Neural cell (in vitro differentiated cells): Measurements from ENCODE around the gene CYP26B1. TPM values are rescaled to one million over a fixed set of nuclear protein-coding genes. Genes with fewer than 3 reads are reported as not detected.

ENCODE experiments used
- H2AFZ ChIP-seq: fragments of 200-600, 300-800 bp; sonication (generic), shearing (Covaris generic); 2 replicates; pipeline ENCODE4 v1.6.0; 2014; ENCODE audit warnings: low read depth, mild to moderate bottlenecking, antibody characterized with exemption, low read length, moderate library complexity
- H3F3A ChIP-seq: fragments of 200-600 bp; shearing (Covaris generic); 2 replicates; pipeline ENCODE4 v1.6.1; 2016; ENCODE audit warnings: mild to moderate bottlenecking, moderate library complexity, mixed read lengths, antibody characterized with exemption, low read length; ENCODE audit not compliant: insufficient read depth, poor library complexity, severe bottlenecking
- H3K27ac ChIP-seq: fragments of 200-600, 300-800 bp; sonication (generic), shearing (Covaris generic); 2 replicates; pipeline ENCODE4 v1.5.1; 2014; ENCODE audit warnings: mild to moderate bottlenecking, low read length, moderate library complexity
- H3K27me3 ChIP-seq: fragments of 300-800, 200-600 bp; sonication (generic), shearing (Covaris generic); 2 replicates; pipeline ENCODE4 v1.6.0; 2014; ENCODE audit warnings: mild to moderate bottlenecking, low read depth, low read length, moderate library complexity; ENCODE audit not compliant: insufficient read depth
- H3K36me3 ChIP-seq: fragments of 300-800, 200-600 bp; sonication (generic), shearing (Covaris generic); 2 replicates; pipeline ENCODE4 v1.5.1; 2014; ENCODE audit warnings: mild to moderate bottlenecking, antibody characterized with exemption, low read length, moderate library complexity; ENCODE audit not compliant: insufficient read depth
- H3K4me2 ChIP-seq: fragments of 300-800, 200-600 bp; sonication (generic), shearing (Covaris generic); 2 replicates; pipeline ENCODE4 v1.6.0; 2014; ENCODE audit warnings: mild to moderate bottlenecking, low read length
- H3K4me3 ChIP-seq: fragments of 300-800, 200-600 bp; sonication (generic), shearing (Covaris generic); 2 replicates; pipeline ENCODE4 v1.5.1; 2014; ENCODE audit warnings: mild to moderate bottlenecking, low read length, moderate library complexity
- H3K79me2 ChIP-seq: fragments of 200-600 bp; shearing (Covaris generic); replicated peaks from 2 replicates; pipeline ENCODE4 v1.6.0; 2014; ENCODE audit warnings: mild to moderate bottlenecking, low read length, moderate library complexity; ENCODE audit not compliant: insufficient read depth
- H3K9ac ChIP-seq: fragments of 300-800, 200-600 bp; sonication (generic), shearing (Covaris generic); 2 replicates; pipeline ENCODE4 v1.6.1; 2016; ENCODE audit warnings: mild to moderate bottlenecking, low read length, mixed read lengths
- H3K9me2 ChIP-seq: fragments of 200-600 bp; shearing (Covaris generic); 2 replicates; pipeline ENCODE4 v1.6.1; 2016; ENCODE audit warnings: mild to moderate bottlenecking, low read length, mixed read lengths; ENCODE audit not compliant: insufficient read depth
- H3K9me3 ChIP-seq: fragments of 200-600, 300-800 bp; sonication (generic), shearing (Covaris generic); 2 replicates; pipeline ENCODE4 v1.6.1; 2016; ENCODE audit warnings: mild to moderate bottlenecking, mixed run types, low read length, moderate library complexity, mixed read lengths
- H4K20me1 ChIP-seq: fragments of 200-600 bp; shearing (Covaris generic); 2 replicates; pipeline ENCODE4 v1.6.1; 2016; ENCODE audit warnings: mild to moderate bottlenecking, mixed run types; ENCODE audit not compliant: insufficient read depth
- EP300 ChIP-seq: fragments of 450-650 bp; conservative IDR thresholded peaks from 2 replicates; pipeline ENCODE4 v1.6.1; 2014; ENCODE audit warnings: antibody characterized with exemption, mild to moderate bottlenecking, moderate library complexity; ENCODE audit not compliant: poor library complexity, severe bottlenecking
- EZH2 ChIP-seq: fragments of 200-600, 300-800 bp; shearing (Covaris generic), sonication (generic); IDR thresholded peaks from 2 replicates; pipeline ENCODE4 v1.6.1; 2014; ENCODE audit warnings: antibody characterized with exemption, low read length, borderline replicate concordance, mild to moderate bottlenecking; ENCODE audit not compliant: insufficient read depth, poor library complexity, severe bottlenecking
- MXI1 ChIP-seq: fragments of 450-650 bp; conservative IDR thresholded peaks from 2 replicates; pipeline ENCODE4 v1.6.1; 2014; ENCODE audit warnings: antibody characterized with exemption, mild to moderate bottlenecking; ENCODE audit not compliant: poor library complexity, severe bottlenecking
- POLR2AphosphoS5 ChIP-seq: IDR thresholded peaks from 2 replicates; pipeline ENCODE4 v1.6.1; 2012
- RAD21 ChIP-seq: fragments of 450-650 bp; conservative IDR thresholded peaks from 2 replicates; pipeline ENCODE4 v1.6.1; 2014; ENCODE audit warnings: antibody characterized with exemption, mild to moderate bottlenecking, moderate library complexity
- REST ChIP-seq: IDR thresholded peaks from 2 replicates; pipeline ENCODE4 v1.6.1; 2012; ENCODE audit warnings: borderline replicate concordance
- SMC3 ChIP-seq: fragments of 450-650 bp; conservative IDR thresholded peaks from 2 replicates; pipeline ENCODE4 v1.6.1; 2014; ENCODE audit warnings: antibody characterized with exemption, mild to moderate bottlenecking, moderate library complexity; ENCODE audit not compliant: poor library complexity
- TAF1 ChIP-seq: IDR thresholded peaks from 2 replicates; pipeline ENCODE4 v1.6.1; 2012; ENCODE audit warnings: low read depth
- polyA plus RNA-seq: library from polyadenylated mRNA; depleted of rRNA; stranded (reverse); fragments of >200 nt; gene quantifications from 2 replicates; pipeline ENCODE4 v1.2.3, GENCODE V29; 2014
- TF ChIP-seq, protein P1 (sequence below): fragments of 450-650 bp; IDR thresholded peaks from 2 replicates; pipeline ENCODE4 v1.5.1; 2014; ENCODE audit warnings: antibody characterized with exemption, mild to moderate bottlenecking, moderate library complexity; ENCODE audit not compliant: poor library complexity, severe bottlenecking

The CYP26B1 gene
- polyA plus RNA-seq, 1 donor from 2014 or later, result 0.83 TPM

DNA sequence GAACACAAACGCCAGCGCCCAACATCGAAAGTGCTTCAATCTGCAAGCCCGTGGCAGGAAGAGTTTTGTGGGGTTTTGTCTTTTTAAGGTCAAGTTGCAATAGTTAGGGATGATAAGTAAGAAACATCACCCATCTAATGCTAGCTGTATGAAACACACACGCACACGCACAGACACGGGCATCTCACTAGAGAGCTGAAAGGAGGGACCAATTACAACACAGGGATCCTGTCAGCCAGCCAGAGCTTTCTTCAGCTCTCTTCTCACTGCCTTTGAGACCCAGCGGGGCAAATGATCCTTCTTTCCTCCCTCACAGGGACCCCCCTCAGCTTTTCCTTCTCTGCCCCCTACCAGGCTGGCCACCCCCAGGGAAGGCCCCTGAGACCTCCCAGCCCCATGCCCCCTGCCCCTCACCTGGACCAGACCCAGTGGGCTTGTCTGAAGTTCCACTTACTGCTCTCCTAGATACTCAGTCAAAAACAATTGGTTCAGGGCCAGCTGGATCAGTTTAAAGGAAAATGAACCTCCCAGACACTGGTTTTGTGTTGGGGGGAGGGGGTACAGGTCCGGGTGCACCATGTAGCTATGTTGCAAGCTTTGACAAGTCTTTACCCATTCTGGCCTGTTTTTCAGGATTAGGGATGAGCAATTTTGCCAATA lies 17.9 kb downstream of the CYP26B1 start:
- no peak for TF ChIP-seq MXI1
- no peak for TF ChIP-seq EZH2
- TF ChIP-seq REST, result no peak
- TF ChIP-seq RAD21, result no peak
- TF ChIP-seq EP300, result no peak
- TF ChIP-seq POLR2AphosphoS5, result no peak
- no peak for TF ChIP-seq SMC3
- TF ChIP-seq, protein P1, sequence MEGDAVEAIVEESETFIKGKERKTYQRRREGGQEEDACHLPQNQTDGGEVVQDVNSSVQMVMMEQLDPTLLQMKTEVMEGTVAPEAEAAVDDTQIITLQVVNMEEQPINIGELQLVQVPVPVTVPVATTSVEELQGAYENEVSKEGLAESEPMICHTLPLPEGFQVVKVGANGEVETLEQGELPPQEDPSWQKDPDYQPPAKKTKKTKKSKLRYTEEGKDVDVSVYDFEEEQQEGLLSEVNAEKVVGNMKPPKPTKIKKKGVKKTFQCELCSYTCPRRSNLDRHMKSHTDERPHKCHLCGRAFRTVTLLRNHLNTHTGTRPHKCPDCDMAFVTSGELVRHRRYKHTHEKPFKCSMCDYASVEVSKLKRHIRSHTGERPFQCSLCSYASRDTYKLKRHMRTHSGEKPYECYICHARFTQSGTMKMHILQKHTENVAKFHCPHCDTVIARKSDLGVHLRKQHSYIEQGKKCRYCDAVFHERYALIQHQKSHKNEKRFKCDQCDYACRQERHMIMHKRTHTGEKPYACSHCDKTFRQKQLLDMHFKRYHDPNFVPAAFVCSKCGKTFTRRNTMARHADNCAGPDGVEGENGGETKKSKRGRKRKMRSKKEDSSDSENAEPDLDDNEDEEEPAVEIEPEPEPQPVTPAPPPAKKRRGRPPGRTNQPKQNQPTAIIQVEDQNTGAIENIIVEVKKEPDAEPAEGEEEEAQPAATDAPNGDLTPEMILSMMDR, result no peak
- no peak for TF ChIP-seq TAF1

DNA sequence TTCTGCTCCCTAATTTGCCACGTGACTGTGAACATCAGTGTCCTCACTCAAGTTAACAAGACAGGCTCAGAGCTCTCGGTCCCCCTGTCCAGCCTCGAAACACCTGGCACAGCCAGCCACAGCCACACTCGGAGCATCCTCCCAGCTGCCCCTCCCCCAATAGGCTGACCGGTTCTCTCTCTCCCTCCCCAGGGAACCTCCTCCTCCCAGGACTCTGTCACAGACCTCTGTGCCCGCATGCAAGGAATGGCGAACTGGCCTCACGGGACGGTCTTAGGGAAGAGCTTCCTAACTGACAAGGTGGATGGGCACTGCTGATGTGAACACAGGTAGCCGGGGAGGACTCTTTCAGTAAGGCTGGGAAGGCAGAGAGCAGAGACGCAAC lies 18.8 kb downstream of the CYP26B1 start:
- Histone ChIP-seq H3K4me3 (no peak overlapping the region), H3K9me2 (no peaks in the 10 kb centered on the region), H3K79me2 (no peaks in the 10 kb centered on the region), H3K27ac (no peak overlapping the region), H3K27me3 (no peaks in the 10 kb centered on the region), H3K9me3 (no peaks in the 10 kb centered on the region), H4K20me1 (no peaks in the 10 kb centered on the region), H3K9ac (no peak overlapping the region), H3K4me2 (no peak overlapping the region), H2AFZ (no peak overlapping the region), H3F3A (no peaks in the 10 kb centered on the region), H3K36me3 (no peaks in the 10 kb centered on the region)
- TF ChIP-seq EZH2 (no peak), SMC3 (no peak), EP300 (no peak), TAF1 (no peak), RAD21 (no peak), MXI1 (no peak), POLR2AphosphoS5 (no peak)
- TF ChIP-seq, protein P1, result no peak

More for the DNA sequence above, 17.9 kb downstream of the CYP26B1 start:
- Histone ChIP-seq H3F3A (no peaks in the 10 kb centered on the region), H3K9me2 (no peaks in the 10 kb centered on the region), H3K9ac (no peak overlapping the region), H3K79me2 (no peaks in the 10 kb centered on the region), H3K4me2 (no peak overlapping the region), H2AFZ (no peak overlapping the region), H3K27me3 (no peaks in the 10 kb centered on the region), H3K36me3 (no peaks in the 10 kb centered on the region), H3K27ac (no peak overlapping the region), H4K20me1 (no peaks in the 10 kb centered on the region), H3K4me3 (no peak overlapping the region), H3K9me3 (no peaks in the 10 kb centered on the region)
